Stimulated activated CD8-positive, alpha-beta memory T cell treated with anti-CD3 and anti-CD28 coated beads, Interleukin-15, amount 100 ng/mL, for 4 hours (primary cell): Measurements from ENCODE around the gene LY6G6C.
"Not testable (repeated sequence)": the region's sequence is repeated elsewhere in the genome, so short reads cannot be mapped to it uniquely, and the experiment has no call there.

Experiments
- DNase-seq, 2 donors: peaks; one replicate each; pipeline ENCODE4 v3.0.0-alpha.2; 2020; ENCODE audit warnings: low read depth in 2 of 2

LY6G6C gene

DNA sequence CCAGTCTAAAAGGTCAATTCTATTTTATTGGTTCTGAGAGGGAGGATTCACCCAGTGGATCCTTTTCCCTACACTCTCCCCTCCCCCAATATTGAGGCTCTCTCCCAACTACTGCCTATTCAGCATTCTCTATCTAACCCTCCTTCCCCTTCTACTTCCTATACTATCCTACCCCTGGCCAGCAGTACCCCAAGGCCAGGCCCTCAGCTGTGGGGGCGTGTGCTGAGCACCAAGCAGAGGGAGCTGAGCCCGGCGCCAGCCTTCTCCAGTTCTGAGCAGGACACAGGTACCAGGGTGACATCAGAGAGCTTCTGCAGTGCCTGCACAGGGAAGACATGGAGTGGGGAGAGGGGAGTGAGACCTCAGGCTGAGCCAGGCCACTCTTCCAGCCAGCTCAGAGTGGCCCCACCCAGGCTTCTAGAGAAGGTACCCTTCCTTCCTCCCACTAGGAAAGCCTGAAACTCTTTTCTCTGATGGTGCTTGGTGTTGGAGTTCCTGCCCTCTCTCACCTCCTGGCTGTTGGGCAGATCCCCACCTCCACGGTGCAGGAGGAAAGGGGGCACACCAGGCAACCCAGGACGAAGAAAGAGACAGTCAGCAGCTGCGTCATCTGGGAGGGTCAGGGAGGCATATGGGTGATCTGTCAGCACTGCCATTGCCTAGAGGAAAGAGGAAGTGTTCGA, 5.6 kb upstream of the LY6G6C start:
- DNase-seq, result no peak

DNA sequence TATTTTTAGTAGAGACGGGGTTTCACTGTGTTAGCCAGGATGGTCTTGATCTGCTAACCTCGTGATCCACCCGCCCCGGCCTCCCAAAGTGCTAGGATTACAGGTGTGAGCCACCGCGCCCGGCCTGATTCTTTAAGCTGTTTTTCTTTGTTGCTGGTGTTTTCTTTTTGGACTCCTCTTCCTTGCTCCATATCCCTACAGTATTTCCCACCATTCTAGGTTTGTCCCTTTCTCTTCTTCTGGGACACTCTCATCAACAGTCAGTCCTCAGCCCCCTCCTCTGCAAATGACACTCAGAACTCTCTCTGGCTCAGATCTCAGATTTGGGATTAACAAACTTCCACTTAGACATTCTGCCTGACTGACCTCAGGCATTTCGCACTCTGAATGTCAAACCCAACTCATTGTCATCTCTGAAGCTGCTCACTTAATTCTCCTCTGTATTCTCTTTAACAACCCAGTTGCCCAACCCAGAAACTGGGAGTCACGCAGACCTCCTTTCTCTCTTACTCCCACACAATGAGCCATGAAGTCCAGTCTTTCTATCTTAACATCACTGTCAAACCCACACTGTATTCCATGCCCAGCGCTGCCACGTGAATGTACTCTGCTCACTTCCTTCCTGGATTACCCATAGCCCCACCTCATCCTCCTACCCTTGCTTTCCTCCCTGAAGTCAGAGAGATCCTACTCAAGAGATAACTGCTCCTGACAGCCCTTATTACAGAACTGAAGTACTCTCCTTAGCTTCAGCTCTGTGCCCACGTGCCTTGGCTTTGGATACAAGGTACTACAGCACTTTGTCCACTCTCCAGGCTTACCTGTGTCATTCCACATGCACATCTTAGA, 4.2 kb upstream of the LY6G6C start:
- no peak for DNase-seq

DNA sequence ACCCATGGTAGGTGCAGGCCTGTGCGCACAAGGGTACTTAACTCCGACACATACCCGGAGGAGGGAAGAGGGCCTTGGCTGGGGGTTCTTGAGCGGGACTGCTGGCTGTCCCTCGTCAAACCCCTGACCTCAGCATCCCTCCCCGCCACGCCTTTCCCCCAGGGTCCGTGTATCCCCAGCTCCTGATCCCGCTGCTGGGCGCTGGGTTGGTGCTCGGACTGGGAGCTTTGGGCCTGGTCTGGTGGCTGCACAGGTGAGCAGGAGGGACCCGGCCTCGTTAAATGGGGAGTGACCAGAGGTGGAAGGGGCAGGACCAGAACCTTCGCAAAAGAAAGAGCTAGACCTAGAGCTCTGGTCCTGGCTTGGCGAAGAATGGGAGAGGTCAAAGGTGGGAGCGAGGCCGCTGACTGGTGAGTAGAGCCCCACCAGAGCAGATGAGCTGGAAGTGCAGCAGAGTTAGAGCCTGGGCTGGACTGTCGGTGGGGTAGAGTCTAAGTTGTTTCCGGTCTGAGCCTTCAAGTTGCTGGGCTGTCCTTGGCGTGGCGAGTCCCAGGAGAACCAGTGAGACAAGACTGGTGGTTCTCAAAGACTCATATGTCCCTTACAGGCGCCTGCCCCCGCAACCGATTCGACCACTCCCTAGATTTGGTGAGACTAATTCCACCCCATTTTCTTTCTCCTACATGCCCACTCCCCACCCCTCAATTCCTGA, 2.6 kb upstream of the LY6G6C start:
- no peak for DNase-seq

DNA sequence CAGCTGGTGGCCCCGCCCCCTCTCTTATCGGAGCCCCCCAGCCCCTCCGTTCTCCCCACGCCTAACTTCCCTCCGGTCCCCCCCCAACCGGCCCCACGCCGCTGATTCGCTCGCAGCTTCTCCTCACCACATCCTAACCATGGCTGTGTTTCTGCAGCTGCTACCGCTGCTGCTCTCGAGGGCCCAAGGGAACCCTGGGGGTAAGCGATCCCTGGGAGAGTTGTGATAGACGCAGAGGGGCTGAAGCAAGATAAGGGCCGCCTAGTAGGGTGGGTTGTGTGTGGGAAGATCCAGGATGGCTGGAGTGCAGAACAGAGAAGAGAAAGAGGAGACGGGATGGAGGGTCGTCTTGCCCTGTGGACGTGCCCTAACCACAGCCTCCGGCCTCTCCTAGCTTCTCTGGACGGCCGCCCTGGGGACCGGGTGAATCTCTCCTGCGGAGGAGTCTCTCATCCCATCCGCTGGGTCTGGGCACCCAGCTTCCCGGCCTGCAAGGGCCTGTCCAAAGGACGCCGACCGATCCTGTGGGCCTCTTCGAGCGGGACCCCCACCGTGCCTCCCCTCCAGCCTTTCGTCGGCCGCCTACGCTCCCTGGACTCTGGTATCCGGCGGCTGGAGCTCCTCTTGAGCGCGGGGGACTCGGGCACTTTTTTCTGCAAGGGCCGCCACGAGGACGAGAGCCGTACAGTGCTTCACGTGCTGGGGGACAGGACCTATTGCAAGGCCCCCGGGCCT, 1.9 kb upstream of the LY6G6C start, which contains the start of gene MPIG6B:
Gene MPIG6B (plus strand): TSS at position 129 of the 735 bp plus-strand sequence. CDS start 11 bp downstream, at position 140.
- no peak for DNase-seq

GRCh38 chr6:31722173-31722572, 627 bp upstream of the LY6G6C start:
- DNase-seq, result no peak

DNA sequence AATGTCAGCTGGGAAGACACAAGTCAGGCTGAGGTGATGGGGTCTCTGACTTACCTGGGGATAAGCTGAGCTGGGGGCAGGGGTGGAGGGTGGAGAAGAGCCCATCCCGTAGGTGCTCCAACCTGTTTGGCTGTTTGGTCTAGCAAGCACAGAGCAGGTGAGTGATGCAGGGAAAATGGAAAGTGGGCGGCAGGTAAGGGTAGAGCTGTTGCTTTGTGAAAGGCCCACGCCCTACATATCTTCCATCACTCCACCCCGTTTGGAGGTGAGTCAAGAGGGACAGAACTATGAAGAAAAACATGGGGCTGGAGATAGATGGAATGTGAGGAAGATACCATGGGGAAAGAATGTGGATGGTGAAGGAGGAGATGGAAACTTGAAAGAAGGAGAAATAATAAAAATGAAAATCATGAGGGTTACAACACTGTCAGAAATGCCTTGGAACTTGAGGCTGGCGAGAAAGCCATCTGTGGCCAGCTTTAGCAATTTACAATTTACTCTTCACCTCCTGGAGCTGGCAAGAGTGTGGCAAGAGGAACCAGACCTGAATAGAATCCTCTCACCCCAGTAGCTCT, 1.3 kb downstream of the LY6G6C start:
- no peak for DNase-seq

DNA sequence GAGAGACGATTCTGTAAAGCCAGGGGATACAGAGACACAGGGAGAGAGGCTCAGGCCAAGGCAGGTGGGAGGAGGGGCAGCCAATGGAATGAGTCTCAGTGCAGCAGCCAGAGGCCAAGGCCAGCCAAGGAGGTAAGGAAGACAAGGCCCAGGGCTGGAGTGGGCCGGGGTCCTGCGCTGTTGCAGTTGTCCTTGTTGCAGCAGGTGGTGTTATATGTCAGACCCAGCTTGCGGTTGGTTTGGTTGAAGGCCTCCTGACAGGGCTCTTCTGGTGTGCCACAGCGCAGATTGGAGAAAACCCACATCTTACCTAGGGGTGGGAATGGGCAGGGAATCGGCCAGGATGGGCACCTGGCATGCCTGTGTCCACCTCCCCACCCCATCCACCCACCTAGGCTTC, 2.5 kb downstream of the LY6G6C start:
- no peak for DNase-seq

GRCh38 chr6:31718265-31718664, 3.3 kb downstream of the LY6G6C start:
- no peak for DNase-seq

DNA sequence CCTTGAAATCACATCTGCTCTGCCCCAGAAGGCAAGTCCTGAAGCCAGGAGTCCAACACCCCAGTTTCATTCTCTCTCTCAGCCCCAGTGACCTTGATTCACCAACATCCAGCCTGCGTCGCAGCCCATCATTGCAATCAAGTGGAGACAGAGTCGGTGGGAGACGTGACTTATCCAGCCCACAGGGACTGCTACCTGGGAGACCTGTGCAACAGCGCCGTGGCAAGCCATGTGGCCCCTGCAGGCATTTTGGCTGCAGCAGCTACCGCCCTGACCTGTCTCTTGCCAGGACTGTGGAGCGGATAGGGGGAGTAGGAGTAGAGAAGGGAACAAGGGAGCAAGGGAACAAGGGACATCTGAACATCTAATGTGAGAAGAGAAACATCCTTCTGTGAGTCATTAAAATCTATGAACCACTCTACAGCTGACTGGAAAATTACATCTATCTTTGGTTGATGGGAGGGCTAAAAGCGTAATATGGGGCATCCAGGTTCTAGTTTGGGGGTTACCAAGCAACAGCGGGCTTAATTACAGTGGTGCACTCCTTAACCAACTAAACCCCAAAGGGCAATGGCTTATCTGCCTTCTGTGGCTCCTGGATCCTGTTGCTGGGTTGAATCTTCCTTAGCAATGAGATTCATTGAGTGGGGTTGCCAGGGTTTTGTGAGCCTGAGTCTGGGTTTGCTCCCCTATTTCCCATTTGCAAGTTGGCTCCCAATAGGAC, 3.9 kb downstream of the LY6G6C start:
- DNase-seq, result no peak

GRCh38 chr6:31715022-31715958, 6.3 kb downstream of the LY6G6C start, which contains the start of gene LY6G6D:
TSS of gene LY6G6D (plus strand) at chr6:31715348. CDS start at chr6:31715356, 8 bp downstream.
- no peak for DNase-seq

DNA sequence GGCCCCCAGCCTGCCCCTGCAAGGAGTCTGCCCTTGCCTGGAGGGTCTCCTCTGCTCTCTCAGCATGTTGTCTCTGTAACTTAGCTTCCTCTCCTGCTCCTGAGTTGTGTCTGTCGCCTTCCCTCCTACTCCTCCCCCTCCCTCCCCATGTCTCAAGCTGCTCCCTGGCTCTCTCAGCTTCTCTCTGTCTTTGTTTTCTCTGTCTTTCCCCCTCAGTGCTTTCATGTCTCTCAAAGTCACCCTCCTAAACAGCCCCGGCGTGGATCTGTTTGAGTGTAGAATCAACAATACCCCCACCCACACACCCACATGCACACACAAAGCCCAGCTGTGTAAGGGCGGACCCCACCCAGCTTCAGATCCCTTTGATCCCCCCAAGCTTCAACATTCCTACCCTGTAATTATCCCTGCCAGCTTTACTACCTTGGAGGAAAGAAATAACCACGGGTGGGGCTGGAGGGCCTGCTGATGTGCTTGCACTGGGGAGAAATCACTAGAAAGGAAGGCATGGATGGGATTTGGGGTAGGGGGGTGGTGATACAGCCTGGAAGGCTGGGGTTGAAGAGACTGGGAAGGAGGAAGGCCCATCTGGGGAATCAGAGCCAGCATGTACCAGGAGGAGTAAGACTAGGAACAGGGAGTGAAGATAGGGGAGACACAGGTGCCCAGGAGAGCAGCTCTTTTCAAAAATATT, 7.4 kb downstream of the LY6G6C start:
- DNase-seq, result no peak

GRCh38 chr6:31713465-31713864, 8.1 kb downstream of the LY6G6C start:
- DNase-seq, result no peak

DNA sequence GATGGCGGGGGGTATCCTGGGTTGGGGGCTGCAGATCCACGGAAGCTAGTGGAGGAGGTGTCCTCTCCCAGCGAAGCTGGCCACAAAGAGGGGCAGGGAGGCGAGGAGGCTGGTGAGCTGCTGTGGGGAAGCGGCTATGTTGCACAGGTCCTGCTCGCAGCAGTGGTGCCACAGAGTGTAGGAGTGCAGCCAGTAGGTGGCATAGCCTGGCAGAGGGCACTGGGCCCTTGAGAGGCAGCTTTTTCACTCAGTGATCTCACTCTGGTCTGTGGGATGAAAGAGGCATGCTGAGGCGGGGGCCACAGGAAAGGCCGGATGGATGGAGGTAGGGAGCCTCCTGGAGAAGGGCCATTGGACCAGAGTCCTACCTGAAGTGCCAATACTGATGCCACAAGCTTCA, 9.2 kb downstream of the LY6G6C start:
- no peak for DNase-seq

- no peak for DNase-seq
These were observed 10.3 kb downstream of the LY6G6C start for GRCh38 chr6:31711233-31711632.

DNA sequence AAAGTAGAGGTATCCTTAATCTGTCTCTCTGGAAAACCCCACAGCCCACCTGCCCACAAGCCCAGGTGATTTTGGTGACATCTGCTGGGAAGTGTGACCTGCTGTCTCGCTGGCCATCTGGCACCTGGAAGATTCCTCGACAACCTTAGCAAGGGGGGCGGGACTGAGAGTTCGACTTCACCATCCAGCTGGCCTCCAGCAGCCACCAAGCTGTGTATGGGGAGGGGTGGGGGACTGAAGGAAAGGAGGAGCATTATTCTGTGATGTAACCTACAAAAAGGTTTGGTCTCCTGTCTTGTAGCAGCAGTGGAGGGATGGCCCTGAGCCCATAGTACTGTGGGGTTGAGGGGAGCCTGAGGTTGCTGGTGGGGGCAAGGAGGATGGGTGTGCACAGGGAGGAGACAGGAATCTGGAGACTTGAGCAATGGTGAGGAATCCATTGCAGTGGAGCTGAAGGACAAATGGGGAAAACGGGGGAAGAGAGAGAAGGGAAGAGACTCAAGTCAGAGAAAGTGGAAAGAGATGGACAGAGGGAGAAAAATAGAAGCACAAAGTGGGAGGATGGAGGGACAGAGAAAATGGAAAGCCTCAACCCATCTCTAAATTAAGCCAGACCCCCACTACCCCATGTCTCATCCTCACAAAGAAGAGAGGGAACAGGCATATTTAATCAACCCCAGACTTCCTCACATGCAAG, 10.9 kb downstream of the LY6G6C start:
- no peak for DNase-seq

DNA sequence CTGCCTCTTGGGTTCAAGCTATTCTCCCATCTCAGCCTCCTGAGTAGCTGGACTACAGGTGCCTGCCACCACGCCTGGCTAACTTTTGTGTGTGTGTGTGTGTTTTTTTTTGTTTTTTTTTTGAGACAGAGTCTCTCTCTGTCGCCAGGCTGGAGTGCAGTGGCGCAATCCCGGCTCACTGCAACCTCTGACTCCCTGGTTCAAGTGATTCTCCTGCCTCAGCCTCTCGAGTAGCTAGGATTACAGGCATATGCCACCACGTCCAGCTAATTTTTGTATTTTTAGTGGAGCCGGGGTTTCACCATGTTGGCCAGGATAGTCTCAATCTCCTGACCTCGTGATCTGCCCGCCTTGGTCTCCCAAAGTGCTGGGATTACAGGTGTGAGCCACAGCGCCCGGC, 12.4 kb downstream of the LY6G6C start:
- not testable (repeated sequence) for DNase-seq

DNA sequence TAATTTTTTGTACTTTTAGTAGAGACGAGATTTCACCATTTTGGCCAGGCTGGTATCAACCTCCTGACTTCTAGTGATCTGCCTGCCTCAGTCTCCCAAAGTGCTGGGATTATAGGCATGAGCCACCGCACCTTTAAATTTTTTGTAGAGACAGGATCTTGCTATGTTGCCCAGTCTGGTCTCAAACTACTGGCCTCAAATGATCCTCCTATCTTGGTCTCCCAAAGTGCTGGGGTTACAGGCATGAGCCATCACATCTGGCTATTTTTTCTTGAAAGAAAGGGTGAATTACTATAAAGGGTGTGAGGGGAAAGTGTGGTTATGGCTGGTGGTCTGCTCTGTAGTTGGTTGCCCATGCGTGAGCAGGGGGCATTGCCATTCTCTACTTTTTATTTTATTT, 13.3 kb downstream of the LY6G6C start:
- no peak for DNase-seq

DNA sequence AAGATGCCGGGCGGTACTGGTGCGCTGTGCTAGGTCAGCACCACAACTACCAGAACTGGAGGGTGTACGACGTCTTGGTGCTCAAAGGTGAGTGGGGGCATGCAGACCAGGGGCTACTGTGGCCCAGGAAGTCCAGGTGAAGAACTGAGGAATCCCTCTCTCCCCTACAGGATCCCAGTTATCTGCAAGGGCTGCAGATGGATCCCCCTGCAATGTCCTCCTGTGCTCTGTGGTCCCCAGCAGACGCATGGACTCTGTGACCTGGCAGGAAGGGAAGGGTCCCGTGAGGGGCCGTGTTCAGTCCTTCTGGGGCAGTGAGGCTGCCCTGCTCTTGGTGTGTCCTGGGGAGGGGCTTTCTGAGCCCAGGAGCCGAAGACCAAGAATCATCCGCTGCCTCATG, 13.8 kb downstream of the LY6G6C start:
- no peak for DNase-seq
